ENCODE results near the gene PPP1R12A.
A peak's percentile ranks its signal among the peaks of the same experiment; 100 is the strongest.

PPP1R12A gene

DNA sequence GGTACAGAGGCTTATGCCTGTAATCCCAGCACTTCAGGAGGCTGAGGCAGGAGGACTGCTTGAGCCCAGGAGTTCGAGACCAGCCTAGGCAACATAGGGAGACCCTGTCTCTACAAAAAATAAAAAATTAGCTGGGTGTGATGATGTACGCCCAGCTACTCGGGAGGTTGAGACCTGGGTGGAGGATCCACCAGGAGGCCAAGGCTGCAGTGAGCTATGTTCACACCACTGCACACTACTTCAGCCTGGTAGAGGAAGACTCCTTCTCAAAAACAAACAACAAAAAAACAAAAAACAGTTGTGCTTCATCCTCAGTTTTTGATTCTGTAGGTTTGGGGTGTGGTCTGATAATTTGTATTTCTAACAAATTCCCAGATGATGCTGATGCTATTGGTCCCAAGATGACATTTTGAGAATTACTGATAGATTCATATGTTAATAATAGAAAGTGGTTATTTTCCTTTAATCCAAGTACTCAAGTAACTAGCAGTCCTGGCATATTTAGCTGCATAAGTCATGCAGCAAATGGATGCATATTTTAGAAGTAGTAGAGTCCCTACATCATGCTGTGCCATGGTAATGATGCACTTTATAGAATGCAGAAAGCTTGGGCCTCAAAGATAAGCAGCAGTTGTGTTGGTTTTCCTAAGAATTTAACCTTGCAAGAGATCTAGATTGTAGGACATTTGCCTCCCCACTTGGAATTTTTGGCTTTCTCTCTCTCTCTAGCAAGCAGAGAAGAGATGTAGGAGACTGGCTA lies 168.0 kb downstream of the PPP1R12A start:
- TF ChIP-seq, protein P1, sequence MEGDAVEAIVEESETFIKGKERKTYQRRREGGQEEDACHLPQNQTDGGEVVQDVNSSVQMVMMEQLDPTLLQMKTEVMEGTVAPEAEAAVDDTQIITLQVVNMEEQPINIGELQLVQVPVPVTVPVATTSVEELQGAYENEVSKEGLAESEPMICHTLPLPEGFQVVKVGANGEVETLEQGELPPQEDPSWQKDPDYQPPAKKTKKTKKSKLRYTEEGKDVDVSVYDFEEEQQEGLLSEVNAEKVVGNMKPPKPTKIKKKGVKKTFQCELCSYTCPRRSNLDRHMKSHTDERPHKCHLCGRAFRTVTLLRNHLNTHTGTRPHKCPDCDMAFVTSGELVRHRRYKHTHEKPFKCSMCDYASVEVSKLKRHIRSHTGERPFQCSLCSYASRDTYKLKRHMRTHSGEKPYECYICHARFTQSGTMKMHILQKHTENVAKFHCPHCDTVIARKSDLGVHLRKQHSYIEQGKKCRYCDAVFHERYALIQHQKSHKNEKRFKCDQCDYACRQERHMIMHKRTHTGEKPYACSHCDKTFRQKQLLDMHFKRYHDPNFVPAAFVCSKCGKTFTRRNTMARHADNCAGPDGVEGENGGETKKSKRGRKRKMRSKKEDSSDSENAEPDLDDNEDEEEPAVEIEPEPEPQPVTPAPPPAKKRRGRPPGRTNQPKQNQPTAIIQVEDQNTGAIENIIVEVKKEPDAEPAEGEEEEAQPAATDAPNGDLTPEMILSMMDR (IDR thresholded peaks at IDR 0.05): no peak

DNA sequence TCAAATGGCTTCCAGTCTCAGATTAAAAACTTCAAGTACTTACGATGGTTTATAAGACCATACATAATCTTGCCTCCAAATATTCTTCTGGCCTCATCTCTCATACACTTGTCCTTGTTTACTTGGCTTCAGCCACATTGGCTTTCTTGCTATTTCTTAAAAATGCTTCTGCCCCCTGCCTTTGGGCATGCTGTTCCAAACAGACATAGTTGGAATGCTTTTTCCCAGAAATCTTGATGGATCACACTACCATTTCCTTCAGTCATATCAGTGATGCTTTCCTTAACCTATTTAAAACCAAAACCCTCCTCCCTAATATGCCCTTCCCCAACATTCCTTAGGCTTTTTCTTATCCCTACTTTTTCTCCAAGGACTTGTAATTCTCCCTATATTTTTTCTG lies 169.7 kb downstream of the PPP1R12A start:
- TF ChIP-seq, protein P1 (IDR thresholded peaks at IDR 0.05): no peak

DNA sequence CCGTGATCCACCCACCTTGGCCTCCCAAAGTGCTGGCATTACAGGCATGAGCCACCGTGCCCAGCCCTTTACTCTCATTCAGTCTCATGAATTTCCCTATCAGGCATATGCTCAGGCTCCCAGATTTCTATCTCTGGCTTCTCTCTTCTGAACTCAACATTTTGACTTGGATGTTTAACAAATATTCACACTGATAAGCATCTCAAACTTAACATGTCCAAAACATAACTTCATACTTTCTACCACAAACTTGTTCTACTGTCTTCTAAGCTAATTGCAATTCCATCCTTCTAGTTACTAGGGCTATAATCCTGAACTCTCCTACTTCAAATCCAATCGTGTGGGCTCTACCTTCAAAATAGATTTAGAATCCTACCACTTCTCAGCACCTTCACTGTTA lies 170.3 kb downstream of the PPP1R12A start:
- TF ChIP-seq, protein P1 (IDR thresholded peaks at IDR 0.05): no peak

DNA sequence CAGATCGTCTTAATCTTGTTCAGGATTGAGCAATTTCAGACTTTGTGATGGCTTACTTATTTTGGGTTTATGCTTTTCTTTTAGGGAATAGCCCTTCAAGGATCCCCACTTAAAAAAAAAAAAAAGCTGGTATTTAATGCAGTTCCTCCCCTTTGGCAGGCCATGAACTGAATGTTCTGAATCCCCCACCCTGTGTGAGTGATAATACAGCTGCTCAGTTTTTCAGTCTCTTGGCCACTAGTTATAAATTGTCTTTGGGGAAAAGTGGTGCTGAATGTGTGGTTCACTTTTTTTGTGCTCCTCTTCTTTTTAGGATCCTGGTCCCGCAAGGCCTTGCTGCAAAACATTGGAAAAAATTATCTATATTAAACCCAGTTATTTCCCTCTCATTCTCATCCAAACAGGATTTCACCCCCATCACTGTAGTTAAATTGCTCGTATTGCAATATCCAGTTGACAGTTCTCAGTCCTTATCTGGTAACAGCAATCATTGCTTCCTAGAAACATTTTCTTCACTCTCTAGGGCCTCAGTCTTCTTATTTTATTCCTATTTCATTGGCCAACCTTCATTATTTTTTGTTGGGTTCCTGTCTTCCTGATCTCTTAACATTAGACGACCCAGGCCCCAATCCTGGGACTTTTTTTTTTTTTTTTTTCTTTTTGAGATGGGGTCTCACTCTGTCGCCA lies 171.0 kb downstream of the PPP1R12A start:
- TF ChIP-seq, protein P1 (IDR thresholded peaks at IDR 0.05): no peak

DNA sequence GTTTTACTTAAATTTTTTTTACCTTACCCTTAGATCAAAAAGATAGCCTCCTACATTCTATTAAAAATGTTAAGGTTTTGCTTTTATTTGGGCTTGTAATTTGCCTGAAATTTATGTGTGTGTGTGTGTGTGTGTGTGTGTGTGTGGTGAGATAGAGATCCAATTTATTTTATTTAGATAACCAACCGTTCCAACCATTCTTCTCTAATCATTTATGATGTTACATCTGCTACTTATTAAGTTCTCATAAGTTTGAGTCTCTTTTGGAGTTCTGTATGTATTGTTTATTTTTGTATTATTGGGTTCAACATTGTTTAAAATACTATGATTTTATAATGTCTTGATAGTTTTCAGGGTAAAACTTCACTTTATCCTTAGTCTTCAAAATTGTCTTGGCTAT lies 173.6 kb downstream of the PPP1R12A start:
- TF ChIP-seq, protein P1 (IDR thresholded peaks at IDR 0.05): no peak

DNA sequence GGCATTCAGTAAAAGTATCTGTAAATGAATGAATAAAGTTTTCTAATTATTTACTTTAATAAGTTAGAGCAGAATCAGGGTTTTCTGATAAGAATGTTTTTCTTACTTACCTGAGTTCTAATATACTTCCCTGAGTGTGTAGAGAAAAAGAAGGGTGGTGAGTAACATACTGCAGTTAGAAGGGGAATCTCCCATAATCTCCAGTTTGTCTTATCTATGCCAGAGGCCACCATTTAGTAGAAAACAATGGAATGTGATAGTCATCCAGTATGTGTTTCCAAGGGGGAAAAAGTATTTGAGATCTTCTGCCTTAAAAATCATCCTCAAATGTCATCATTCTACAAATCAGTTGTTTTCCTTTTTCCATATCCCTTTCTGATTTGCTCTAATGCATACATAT lies 187.6 kb downstream of the PPP1R12A start:
- TF ChIP-seq, protein P1 (IDR thresholded peaks at IDR 0.05): no peak

DNA sequence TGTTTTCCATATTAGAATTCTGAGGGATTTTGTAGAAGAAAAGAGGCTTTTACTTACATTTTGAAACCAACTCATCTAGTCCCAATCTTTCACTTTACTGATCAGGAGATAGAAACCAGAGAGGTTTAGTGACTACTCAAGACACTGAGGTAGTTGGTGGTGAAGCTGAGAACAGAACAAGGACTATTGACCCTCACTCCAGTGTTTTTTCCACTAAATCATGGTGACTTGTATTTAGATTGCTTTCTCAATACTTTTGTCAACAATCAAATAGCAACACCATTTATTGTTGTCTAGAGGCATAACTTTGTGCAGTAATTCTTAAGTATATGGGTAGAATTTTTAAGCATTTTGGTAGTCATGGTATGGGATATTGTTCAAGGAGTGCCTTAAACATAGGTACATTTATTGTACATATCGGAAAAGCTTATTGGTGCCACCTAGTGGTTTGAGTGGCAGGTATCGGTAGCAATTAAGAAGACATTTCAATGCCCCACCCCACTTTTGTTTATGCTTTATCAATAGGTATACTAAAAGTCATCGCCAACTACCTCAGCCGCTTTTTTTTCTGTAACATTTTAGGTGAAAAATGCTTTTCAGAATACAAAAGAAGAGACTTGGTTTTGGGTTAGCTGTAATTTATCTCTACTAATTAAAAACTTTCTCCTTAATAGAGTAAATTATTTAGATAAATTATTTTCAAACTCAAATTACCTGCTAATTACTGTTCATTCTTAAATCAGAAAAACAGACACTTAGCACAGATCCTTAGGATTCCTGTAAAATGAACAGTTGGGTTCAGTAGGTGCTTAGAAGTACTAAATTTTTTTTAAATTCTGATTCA lies 196.8 kb downstream of the PPP1R12A start:
- TF ChIP-seq, protein P1 (IDR thresholded peaks at IDR 0.05): peak; percentile 75
